SH-SY5Y (cell line): ENCODE data around the gene TEX44.

Experiments used
- GATA2 ChIP-seq: IDR thresholded peaks from 2 replicates; pipeline ENCODE4 v1.6.1; 2011; ENCODE audit warnings: mild to moderate bottlenecking, low read depth, low read length
- GATA3 ChIP-seq: IDR thresholded peaks from 2 replicates; pipeline ENCODE4 v1.6.1; 2011; ENCODE audit warnings: low read depth, mild to moderate bottlenecking, low read length, moderate library complexity

TEX44 gene

GRCh38 chr2:231633241-231633976 is 40.7 kb downstream of the TEX44 start:
- TF ChIP-seq GATA2 (no peak), GATA3 (no peak)

- no peak for TF ChIP-seq GATA3
- no peak for TF ChIP-seq GATA2
These were observed 41.7 kb downstream of the TEX44 start for GRCh38 chr2:231634412-231634811.

GRCh38 chr2:231634951-231635875 is 42.5 kb downstream of the TEX44 start:
- no peak for TF ChIP-seq GATA2
- TF ChIP-seq GATA3: no peak

DNA sequence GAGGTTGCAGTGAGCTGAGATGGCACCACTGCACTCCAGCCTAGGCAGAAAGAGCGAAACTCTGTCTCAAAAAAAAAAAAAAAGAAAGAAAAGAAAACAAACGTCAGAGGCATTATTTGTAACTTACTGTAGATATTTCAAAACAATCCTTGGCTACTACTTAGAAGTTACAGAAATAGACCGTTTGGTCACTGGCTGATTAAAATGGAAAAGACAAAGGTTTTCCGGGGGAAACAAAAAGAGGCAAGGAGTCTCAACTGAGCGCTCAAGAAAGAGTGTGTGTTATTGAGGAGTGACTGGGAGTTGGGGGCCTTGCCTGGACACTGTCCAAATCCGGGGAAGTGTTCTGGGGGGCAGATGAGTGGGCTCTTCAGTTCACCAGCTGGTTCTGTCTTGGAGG is 47.6 kb downstream of the TEX44 start:
- TF ChIP-seq GATA3: no peak
- no peak for TF ChIP-seq GATA2

- no peak for TF ChIP-seq GATA3
These were observed 48.0 kb downstream of the TEX44 start for GRCh38 chr2:231640641-231641111.

- TF ChIP-seq GATA2 (no peak), GATA3 (no peak)
These were observed 50.2 kb downstream of the TEX44 start for GRCh38 chr2:231642631-231643494.

- TF ChIP-seq GATA2: no peak
- no peak for TF ChIP-seq GATA3
These were observed 50.8 kb downstream of the TEX44 start for GRCh38 chr2:231643495-231643888.
